ENCODE data around the gene DLGAP1.

DNA sequence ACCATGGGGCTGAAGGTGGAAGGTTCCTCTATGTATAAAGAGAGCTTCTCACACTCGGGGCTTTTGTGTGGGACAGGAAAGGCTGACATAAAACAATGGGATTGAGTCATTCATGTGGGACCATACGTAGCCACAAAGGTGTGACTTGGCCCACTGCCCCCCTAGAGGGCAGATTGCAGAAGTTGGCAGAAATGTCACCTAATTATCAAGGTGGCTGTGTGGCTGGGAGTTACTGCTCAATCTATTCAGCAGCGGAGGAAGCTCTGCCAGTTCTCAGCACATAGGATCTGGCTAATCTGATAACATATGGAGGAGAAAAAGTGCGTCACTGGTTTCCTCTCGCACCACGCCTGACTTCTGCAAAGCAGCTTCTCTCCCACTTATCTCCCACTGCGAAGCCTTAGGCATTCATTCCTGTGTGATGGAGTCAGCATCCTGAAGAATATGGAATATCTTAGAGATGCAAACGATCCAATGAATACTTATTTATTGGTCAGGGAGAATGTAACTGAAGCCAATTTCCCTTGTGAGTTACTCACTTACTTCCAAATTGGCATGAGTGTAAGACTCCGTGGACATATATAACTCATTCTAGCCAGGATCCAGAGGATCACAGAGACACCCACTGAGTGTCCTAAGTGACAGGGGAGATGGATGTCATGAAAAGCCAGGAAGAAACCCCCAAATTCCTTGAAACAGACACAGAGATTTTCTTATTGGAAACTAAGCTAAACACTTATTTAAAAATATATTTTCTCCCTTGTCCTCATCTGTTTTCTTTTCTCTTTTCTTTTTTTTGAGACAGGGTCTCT lies 660.4 kb downstream of the DLGAP1 start:
- TF ChIP-seq CTCF (IDR thresholded peaks at IDR 0.05) (no peak), POLR2A (IDR thresholded peaks at IDR 0.05) (no peak), POLR2AphosphoS5 (IDR thresholded peaks at IDR 0.05) (peak in 1 of 3 donors; percentile 18)

All from breast epithelium (tissue), 3 donors.